ENCODE data around the gene SAMD11.

Gene SAMD11

DNA sequence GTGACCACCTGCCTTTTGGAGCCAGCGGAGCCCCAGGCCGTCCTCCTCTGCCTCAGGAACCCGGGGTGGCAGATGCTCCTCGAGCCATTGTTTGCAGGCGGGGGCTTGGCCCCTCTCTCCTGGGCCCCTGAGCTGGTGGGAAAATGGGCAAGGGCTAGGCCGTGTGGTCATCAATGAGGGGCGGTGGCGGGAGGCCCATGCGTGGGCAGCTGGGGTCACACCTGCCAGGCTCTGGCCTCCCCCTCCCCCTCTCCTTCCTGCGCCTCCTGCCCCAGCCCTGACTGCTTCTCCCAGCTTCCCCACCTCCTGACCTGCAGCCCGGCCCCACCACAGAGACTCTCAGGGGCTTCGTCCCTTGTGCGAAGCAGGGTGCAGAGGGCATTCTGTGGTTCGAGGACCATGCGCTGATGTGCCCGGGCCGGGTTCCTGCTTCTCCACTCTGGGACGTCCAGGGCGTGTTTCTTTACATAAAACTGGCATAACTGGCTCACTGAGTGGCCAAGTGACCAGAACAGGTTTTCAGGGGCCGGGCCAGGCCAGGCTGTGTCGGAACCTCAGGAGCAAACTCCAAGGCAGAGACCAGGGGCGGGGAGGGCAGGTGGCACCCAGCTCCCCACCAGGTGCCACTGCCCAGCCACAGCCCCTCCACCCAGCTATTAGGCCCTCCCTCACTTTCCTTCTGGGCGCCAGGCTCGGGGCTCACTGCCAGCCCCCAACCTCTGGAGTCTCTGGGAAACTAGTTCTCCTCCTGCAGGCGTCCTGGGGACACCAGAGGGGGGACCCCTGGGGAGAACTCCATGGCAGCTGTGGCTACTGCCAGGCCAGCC is 9.3 kb downstream of the SAMD11 start:
- no peak for DNase-seq

DNA sequence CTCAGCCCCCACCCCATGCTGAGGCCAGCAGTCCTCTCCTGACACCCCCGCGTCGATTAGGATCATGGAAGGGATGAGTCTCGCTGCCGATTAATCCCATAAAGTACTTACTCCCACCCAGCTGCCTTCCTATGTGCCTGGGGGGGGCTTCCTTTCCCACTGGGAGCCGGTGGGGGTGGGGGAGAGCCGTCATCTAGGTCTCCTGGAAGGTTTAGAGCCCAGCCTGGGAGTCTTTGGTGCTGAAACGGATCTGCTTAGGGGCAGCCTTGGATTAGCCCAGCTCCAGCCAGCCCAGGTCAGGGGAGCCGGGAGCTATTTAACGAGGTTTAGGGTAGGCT is 9.8 kb downstream of the SAMD11 start:
- DNase-seq, result no peak

DNA sequence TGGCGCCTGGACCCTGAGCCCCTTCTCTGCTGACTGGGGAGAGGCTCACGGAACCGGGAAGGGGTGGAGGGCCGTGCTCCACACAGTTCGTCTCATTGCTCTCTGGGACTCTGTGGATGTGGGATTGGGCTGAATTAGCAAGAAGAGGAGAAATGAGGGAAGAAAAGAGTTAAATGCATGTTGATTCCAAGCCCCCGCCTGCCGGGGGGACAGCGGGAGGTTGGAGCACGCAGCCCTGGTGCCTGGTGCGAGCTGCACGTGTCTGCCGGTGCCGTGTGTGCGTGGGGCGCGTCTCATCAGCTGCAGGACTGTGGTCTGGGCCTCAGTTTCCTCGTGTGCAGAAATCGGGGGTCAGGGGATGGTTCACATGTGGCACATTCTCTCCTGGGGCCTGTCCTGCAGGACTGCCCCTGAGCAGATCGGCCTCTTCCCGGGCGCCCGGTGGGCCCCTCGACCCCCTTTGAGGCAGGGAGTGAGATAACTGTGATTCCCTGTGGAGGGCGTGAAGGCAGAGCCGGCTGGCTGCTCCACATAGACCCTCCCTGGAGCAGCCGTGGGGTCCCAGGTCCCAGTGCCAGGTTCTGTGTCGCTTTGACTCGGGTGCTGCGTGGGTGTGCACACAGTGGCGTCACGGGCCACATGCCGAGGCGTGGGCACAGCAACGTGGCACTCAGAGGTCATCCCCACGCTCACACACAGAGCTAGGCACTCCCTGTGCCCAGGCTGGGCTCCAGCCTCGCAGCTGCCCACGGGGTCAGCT is 11.4 kb downstream of the SAMD11 start:
- DNase-seq, result no peak

DNA sequence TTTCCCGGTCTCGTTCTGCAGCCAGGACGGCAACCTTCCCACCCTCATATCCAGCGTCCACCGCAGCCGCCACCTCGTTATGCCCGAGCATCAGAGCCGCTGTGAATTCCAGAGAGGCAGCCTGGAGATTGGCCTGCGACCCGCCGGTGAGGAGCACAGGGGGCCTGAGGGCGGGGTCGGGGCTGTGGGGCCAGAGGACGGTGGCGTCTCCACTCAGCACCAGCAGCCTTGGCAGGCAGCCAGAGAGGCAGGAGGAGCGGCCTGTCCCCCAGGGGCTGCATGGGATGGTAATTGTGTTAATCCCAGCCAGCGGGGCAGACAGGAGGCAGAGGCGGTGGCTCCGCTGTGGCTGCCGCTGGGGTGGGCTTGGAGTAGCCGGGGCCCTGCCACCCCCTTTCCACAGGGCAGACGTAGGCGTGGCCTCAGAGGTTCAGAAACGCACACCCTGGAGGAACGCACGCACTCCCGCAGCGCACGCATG is 12.1 kb downstream of the SAMD11 start:
- peak; percentile 51 to 89 for DNase-seq

DNA sequence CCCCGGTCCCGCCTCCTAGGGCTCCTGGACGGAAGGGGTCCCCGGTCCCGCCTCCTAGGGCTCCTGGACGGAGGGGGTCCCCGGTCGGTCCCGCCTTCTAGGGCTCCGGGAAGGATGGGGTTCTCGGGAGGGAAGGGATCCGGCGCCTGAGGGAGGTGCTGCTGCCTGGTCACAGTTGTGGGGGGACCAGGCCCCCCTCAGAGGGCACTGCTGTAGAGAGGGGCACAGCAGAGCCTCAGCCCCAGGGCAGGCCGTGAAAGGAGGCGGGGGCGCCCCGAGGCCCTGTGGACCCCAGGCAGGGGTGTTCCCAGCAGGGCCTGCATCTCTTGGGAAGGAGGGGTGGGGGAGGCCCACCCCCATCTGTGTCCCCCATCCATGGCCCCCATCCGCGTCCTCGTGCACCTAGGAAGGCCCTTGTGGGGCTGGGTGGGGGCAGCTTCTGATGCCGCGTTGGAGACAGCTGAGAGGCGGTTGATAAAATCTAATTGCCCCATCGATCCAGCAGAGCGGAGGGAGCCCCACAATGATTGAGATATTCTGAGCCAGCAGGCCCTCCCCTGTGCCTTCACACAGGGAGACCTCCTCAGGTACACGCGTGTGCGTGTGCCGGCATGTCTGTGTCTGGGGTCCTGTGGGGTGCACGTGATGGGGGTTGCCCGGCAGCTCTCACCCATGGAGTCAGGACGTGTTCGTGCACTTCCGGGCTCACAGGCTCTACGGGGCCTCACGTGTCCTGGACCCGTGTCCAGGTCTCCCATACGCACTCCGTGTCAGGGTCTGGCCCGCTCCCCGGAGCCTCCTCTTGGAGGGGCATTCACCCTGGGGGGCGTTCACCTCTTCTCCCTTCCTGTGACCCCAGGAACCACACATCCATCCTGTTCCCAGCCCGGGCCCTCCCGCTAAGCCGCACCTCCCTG is 12.9 kb downstream of the SAMD11 start:
- no peak for DNase-seq

DNA sequence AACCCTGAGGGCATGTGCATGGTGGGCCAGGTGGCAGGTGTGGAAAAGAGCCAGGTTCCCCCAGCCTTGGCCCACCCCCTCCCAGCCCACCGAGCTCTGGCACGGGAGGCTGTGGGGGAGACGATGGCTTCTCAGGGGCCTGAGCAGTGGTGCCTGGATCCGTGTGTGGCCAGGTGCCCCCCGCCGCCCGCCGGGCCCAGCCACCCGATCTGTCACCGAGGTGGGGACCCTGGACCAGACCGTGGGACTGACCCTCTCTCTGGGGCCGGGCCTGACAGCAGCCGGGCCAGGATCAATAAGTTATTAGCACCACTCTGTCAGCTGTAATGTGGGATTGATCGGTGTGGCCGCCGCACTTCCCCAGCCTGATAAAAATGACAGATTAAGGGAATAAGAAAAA is 13.8 kb downstream of the SAMD11 start:
- DNase-seq, result no peak

DNA sequence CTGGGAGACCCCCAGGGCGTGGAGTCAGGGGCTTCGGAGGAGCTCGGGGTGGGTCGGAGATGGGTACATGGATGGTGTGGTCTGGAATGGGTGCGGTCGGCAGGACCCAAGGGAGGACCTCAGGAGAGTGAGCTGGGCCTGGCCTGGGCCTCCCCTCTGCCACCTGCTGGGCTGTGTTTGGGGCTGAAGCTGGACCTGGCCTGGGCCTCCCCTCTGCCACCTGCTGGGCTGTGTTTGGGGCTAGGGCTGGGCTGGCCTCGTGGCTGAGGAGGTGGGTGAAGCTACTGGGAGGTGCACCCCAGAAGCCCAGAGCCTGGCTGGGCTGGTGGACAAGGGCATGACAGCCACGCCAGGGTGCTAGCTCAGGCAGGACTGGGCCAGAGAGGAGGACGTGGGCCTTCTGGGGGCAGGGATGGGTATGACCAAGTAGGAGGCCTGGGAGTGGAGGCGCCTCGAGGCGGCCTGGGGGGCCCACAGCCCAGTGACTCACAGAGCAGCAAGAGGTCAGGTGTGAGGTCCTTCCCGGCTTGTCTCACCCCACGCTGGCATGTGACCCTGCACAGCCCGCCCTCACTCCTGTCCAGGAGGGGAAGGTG is 14.5 kb downstream of the SAMD11 start:
- no peak for DNase-seq

DNA sequence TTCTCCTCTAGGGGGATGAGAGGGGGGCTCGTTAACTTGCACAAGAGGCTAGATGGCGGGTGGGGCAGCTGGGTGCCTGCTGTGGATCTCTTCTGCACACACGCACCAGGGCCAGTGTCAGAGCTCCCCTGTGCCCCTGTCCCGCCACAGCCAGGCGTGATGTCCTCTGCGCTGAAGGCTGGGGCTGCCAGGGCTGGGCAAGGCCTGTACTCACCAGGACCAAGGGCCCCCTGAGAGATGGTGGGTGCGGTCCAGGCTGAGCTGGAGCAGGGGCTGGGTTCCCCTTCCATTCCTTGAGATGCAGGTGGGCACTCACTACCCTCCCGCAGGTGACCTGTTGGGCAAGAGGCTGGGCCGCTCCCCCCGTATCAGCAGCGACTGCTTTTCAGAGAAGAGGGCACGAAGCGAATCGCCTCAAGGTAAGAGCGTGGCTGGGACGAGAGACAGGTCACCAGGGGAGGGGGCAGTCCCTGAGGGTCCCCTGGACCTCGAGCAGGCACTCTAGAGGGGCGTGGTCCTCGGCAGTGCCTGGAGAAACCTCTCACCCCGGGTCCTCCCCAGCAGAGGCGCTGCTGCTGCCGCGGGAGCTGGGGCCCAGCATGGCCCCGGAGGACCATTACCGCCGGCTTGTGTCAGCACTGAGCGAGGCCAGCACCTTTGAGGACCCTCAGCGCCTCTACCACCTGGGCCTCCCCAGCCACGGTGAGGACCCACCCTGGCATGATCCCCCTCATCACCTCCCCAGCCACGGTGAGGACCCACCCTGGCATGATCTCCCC is 15.2 kb downstream of the SAMD11 start:
- DNase-seq, result no peak

DNA sequence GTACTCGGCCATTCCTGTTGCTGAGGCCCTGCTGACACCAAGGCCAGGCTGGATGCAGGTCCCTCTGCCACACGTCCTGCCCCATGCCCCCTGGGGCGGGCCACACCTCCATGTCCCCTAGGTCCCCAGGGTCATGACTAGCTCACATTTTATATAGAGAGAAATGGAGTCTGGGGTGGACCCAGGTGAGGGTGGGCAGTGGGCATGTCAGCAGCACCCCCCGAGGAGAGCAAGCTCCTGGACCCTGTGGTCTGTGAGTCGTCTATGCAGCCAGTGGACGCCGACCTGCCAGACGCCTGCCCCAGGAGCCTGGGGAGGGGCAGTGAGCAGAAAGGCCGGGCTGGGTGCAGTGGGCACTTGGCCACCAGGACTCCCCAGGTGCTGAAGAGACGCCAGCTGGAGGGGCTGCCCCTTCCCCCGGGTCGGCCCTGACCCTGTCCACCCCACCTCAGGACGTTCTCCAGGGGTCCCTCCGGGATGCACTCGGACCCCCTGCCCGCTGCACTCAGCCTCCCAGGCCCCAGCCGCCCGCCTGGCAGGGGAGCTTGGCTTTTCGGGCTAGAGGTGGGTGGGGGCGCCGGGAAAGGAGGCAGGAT is 15.9 kb downstream of the SAMD11 start:
- DNase-seq, result no peak

DNA sequence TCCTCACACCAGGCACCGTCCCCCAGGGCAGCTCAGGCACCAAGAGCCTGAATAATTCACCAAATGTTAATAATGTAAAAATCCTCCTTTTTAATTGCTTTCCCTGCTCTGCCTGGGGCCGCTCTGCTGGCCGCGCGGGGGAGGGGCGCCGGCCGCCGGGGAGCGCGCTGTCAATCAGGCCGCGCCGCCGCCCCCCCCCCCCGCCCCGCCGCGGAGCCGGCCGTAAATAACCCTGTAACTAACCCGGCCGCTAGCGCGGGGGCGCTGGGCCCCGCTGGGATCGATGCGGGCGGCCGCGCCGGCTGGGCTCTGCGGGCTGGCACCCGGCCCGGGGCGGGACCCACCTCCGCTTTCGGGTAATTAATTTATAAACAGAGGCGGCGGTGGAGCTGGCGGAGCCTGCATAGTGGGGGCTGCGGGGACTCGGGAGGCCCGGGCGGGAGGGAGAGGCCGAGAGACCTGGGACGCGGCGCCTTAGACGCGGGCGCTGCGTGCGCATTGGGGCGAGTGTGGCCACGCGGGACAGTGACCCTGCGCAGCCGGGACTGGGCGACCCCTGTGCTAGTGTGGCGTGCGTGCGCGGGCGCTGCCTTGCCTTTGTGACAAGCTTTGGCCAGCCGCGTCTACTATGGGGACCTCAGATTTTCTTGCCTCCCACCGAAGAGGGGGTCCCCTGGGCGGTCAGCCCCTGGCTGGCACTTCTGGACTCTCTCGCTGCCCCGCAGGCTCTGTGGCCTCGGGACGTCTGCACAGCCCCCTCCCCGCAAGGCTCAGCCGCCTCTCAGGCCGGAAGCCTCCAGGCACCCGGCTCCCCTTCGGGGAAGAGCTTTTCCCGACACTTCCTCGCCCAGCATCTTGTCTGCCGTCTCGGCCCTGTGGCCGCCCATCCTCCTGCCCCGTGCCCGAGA is 16.6 kb downstream of the SAMD11 start:
- DNase-seq, result peak in 1 of 2 experiments; percentile 35

DNA sequence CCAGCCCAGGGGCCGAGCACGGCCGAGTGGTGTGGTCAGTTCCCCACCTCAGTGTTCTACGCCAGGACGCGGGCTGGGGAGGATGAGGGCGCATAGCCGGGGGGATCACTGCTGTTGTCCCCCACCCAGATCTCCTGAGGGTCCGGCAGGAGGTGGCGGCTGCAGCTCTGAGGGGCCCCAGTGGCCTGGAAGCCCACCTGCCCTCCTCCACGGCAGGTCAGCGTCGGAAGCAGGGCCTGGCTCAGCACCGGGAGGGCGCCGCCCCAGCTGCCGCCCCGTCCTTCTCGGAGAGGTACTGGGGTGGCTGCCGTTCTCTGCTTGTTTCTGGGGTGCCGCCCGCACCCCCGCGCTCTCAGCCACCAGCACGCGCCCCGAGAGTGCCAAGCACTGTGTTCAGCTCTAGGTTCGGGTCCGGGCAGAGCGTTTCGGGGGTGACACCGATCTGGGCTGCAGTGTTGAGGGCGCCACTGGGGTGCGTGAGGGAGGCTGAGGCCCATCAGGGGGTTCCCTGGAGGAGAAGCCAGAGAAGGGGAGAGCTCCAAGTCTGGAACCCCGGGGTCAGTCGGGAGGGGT is 17.4 kb downstream of the SAMD11 start:
- DNase-seq, result no peak

DNA sequence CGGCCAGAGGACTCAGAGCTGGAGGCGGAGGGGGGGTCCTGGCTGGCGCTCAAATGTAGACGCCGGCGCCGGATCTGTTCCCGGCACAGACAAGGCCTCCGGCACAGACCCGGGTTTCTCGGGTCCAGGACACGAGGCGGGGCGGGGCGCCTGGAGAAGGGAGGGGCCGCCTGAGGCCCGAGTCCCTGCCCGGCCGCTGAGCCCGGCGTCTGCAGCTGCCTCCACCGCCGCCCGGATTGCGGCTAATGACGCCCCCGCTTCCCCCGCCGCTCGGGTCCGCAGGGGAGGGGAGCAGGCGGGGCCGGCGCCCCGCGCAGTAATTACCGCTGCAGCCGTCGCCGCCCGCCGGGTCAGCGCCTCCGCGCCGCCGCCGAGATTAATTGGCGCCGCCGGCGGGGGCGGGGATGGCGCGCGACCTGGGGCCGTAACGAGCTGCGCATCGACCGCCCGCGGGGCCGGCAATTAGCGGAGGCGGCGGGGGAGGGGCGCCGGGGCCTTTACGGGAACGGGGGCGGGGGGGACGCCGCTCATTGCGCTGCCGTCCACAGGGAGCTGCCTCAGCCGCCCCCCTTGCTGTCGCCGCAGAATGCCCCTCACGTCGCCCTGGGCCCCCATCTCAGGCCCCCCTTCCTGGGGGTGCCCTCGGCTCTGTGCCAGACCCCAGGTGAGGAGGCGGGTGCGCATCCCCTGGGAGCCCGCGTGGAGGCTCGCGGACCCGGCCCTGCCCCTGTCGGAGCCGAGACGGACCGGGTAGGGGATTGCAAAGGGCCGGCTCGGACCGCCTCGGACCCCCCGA is 18.1 kb downstream of the SAMD11 start:
- DNase-seq, result peak; percentile 44 to 84

DNA sequence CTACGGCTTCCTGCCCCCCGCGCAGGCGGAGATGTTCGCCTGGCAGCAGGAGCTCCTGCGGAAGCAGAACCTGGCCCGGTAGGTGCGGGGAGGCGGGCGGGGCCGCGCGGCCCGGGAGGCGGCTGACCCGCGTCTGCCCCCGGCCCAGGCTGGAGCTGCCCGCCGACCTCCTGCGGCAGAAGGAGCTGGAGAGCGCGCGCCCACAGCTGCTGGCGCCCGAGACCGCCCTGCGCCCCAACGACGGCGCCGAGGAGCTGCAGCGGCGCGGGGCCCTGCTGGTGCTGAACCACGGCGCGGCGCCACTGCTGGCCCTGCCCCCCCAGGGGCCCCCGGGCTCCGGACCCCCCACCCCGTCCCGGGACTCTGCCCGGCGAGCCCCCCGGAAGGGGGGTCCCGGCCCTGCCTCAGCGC is 18.7 kb downstream of the SAMD11 start:
- DNase-seq, result no peak

DNA sequence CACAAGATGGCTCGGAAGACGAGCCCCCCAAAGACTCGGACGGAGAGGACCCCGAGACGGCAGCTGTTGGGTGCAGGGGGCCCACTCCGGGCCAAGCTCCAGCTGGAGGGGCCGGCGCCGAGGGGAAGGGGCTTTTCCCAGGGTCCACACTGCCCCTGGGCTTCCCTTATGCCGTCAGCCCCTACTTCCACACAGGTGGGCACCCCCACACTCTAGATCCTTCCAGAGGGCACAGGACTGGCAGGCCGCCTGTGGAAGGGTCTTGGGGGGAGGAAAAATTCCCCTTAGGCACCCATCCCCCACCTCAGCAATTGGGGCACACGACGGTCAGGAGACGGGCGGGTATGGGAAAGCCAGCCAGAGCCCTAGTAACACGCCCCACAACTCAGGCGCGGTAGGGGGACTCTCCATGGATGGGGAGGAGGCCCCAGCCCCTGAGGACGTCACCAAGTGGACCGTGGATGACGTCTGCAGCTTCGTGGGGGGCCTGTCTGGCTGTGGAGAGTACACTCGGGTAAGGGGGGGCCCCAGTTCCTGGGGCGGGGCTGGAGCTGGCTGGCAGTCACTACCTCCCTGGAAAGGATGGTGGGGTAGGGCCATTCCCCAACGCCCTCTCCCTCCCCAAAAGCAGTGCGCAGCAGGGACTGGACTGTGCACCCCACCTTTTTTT is 19.3 kb downstream of the SAMD11 start:
- no peak for DNase-seq

DNA sequence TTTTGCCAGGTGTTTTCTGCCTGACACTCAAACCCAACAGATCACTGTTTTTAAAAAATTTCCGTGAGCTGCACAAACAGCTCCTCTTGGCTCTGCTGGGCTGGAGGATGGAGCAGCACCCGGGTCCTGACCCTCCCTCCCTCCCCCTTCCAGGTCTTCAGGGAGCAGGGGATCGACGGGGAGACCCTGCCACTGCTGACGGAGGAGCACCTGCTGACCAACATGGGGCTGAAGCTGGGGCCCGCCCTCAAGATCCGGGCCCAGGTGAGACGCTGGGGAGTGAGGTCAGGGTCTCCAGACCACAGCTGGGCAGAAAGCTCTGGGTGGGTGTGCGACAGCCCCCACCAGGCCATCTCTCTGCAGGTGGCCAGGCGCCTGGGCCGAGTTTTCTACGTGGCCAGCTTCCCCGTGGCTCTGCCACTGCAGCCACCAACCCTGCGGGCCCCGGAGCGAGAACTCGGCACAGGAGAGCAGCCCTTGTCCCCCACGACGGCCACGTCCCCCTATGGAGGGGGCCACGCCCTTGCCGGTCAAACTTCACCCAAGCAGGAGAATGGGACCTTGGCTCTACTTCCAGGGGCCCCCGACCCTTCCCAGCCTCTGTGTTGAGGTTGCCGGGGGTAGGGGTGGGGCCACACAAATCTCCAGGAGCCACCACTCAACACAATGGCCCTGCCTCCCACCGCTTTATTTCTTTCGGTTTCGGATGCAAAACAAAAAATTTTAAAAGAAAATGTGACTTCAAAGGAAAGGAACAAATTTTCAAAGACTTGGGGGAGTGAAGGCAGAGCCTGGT is 20.0 kb downstream of the SAMD11 start:
- no peak for DNase-seq

DNA sequence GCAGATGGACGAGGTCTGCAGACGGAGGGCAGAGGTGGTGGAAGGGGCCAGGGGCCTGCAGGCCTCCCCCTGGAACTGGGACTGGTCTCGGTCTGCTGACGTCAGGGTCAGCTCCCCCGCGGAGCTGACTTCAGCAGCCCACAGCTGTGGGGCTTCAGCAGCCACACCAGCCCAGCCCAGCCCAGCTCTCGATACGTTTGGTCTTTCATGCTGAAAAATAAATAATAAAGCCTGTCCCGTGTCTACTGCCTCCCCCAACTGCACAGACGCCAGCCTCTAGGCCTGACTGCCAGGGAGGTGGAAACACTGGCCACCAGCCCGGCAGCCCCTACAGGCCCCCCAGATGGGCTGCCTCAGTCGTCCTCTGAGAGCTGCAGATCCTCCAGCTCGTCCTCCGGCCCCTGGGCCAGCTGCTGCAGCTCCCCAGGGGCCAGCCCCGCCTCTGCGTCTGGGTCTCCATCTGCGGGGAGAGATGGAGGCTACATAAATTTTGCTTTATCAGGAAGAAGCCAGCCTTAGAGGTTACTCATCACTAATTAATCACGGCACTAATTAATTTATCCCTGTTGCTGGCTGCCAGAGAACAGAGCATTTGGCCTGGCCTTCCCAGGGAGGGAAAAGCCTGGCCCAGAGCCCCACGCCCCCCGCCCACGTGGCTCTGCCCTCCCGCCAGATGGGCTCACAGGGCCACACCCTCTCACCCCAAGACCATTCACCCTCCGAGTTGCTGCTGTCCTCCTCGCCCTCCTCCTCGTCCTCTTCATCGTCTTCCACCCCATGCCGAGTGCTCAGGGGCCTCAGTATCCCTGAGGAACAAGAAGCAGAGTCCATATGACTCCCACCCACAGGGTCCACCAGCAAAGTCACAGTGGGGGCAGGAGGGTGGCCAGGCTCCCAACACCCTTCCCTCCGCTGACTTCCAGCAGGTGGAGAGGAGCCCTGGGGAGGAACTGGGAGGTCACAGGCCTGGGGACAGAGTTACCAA is 20.9 kb downstream of the SAMD11 start:
- no peak for DNase-seq
